Dendritic cell treated with granulocyte-macrophage colony-stimulating factor and Interleukin-4, amounts not matched to agents 40 ng/mL and 50 ng/mL, for 4 days (primary cell): Measurements from ENCODE around the gene HLA-DRB1.
A peak's percentile ranks its signal among the peaks of the same experiment; 100 is the strongest.
"Not testable (repeated sequence)": the region's sequence is repeated elsewhere in the genome, so short reads cannot be mapped to it uniquely, and the experiment has no call there.

Experiments used
- H3K27ac Mint-ChIP-seq: one replicate; pipeline ENCODE4 v1.8.0; 2022; ENCODE audit warnings: mild to moderate bottlenecking, mixed read lengths
- H3K27me3 Mint-ChIP-seq: one replicate; pipeline ENCODE4 v1.8.0; 2022; ENCODE audit warnings: mild to moderate bottlenecking, mixed read lengths
- H3K36me3 Mint-ChIP-seq: one replicate; pipeline ENCODE4 v1.8.0; 2022; ENCODE audit warnings: low read depth, mixed read lengths
- H3K4me1 Mint-ChIP-seq: one replicate; pipeline ENCODE4 v1.8.0; 2022; ENCODE audit warnings: low read depth, mixed read lengths
- H3K4me3 Mint-ChIP-seq: one replicate; pipeline ENCODE4 v1.8.0; 2022; ENCODE audit warnings: mild to moderate bottlenecking, moderate library complexity, mixed read lengths
- H3K9me3 Mint-ChIP-seq: one replicate; pipeline ENCODE4 v1.8.0; 2022; ENCODE audit warnings: mixed read lengths
- intact Hi-C: fragments of 100-400 bp; cut with micrococcal nuclease; formaldehyde crosslinking; loops from one replicate; pipeline ENCODE4 v1.15.0; 2022

The HLA-DRB1 gene

GRCh38 chr6:32589596-32590449, at the start of gene HLA-DRB1:
TSS of gene HLA-DRB1 (minus strand) at chr6:32589848. CDS start at chr6:32589742, 106 bp downstream.
- peaks cover 50% of the 10 kb centered on the region for H3K4me1 Mint-ChIP-seq
- H3K27me3 Mint-ChIP-seq = no peaks in the 10 kb centered on the region
- H3K27ac Mint-ChIP-seq = peak within 1 kb of the TSS; percentile 93
- H3K9me3 Mint-ChIP-seq = no peaks in the 10 kb centered on the region
- peaks cover 49% of the 10 kb centered on the region for H3K36me3 Mint-ChIP-seq
- peak within 1 kb of the TSS; percentile 76 for H3K4me3 Mint-ChIP-seq
- intact Hi-C loops = loop anchor here (5.0 kb wide), 1 partner anchor 153 kb away; the partner anchor contains the start of gene HLA-DRA

GRCh38 chr6:32638532-32639219, 49.0 kb upstream of the HLA-DRB1 start:
- Mint-ChIP-seq H3K27ac (peak overlapping the region; percentile 99), H3K27me3 (no peaks in the 10 kb centered on the region), H3K4me3 (peak overlapping the region; percentile 92), H3K36me3 (peaks cover 63% of the 10 kb centered on the region), H3K9me3 (no peaks in the 10 kb centered on the region), H3K4me1 (peaks cover 74% of the 10 kb centered on the region)
- intact Hi-C loops = no loop called here

DNA sequence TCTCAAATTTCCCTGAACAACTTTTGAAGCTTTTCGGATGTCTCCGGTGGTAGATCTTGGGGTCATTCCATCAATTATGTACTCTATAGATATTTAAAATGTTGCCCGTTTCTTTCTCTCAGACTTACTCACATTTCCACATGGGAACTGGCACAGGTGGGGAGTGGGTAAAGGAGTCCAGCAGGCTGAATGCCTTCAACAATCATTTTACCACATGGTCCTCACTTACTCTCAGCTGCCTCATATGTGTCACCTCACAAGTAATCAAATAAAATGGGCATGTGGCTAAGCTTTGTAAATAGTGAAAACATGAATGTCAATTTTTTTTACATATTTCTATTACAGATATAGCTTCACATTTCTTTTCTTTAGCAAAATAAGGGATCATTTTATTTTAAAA, 48.2 kb upstream of the HLA-DRB1 start:
- intact Hi-C loops = loop anchor here (1.0 to 2.0 kb wide), 2 partner anchors 15 to 34 kb away; no protein-coding TSS in a partner anchor
- peaks cover 72% of the 10 kb centered on the region for H3K4me1 Mint-ChIP-seq
- H3K36me3 Mint-ChIP-seq = peaks cover 55% of the 10 kb centered on the region
- H3K27me3 Mint-ChIP-seq = no peaks in the 10 kb centered on the region
- no peaks in the 10 kb centered on the region for H3K9me3 Mint-ChIP-seq
- peak overlapping the region; percentile 56 for H3K4me3 Mint-ChIP-seq
- peak overlapping the region; percentile 99 for H3K27ac Mint-ChIP-seq

DNA sequence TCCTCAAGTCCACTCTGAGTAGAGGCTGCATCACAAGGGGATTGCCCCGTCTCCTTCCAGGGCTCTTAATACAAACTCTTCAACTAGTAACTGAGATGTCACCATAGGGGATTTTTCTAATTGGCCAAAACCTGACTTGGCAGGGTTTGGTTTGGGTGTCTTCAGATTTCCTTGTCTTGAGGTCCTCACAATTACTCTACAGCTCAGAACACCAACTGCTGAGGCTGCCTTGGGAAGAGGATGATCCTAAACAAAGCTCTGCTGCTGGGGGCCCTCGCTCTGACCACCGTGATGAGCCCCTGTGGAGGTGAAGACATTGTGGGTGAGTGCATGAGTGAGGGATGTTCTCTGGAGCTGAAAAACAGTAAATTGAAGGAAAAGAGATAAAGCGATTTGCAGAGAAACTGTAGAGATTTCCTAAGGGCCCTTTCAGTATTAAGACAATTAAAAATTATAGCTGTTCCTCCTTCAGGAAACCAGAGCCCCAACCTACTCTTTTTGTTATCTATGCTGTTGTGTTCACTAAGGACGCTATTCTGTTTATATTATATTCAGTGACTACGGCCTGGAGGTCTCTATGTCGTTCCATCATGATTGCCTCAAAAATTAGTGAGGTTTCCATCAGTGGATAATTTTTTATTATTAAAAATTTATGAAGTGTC, 47.7 kb upstream of the HLA-DRB1 start, which contains the start of gene HLA-DQA1:
TSS of gene HLA-DQA1 (plus strand) at position 188 of the 662 bp plus-strand sequence. CDS start at position 241, 53 bp downstream.
- Mint-ChIP-seq H3K9me3 (no peaks in the 10 kb centered on the region), H3K4me1 (peaks cover 67% of the 10 kb centered on the region), H3K36me3 (peaks cover 49% of the 10 kb centered on the region), H3K4me3 (peak within 1 kb of the TSS; percentile 99), H3K27ac (peak within 1 kb of the TSS; percentile 99), H3K27me3 (no peaks in the 10 kb centered on the region)
- intact Hi-C loops = loop anchor here (1.0 to 2.0 kb wide), 2 partner anchors 15 to 33 kb away; no protein-coding TSS in a partner anchor

GRCh38 chr6:32635526-32636123, 46.0 kb upstream of the HLA-DRB1 start:
- H3K27me3 Mint-ChIP-seq = no peaks in the 10 kb centered on the region
- H3K9me3 Mint-ChIP-seq = no peaks in the 10 kb centered on the region
- intact Hi-C loops = loop anchor here (2.0 kb wide), 1 partner anchor 13 kb away; no protein-coding TSS in a partner anchor
- H3K4me1 Mint-ChIP-seq = peaks cover 49% of the 10 kb centered on the region
- H3K36me3 Mint-ChIP-seq = peaks cover 32% of the 10 kb centered on the region
- no peak overlapping the region for H3K4me3 Mint-ChIP-seq
- peak overlapping the region; percentile 99 for H3K27ac Mint-ChIP-seq

GRCh38 chr6:32629793-32630192, 40.1 kb upstream of the HLA-DRB1 start:
- intact Hi-C loops, H3K4me3 Mint-ChIP-seq, H3K9me3 Mint-ChIP-seq, H3K27me3 Mint-ChIP-seq, H3K27ac Mint-ChIP-seq, H3K36me3 Mint-ChIP-seq: not testable (repeated sequence)
- H3K4me1 Mint-ChIP-seq = peaks cover 20% of the 10 kb centered on the region

DNA sequence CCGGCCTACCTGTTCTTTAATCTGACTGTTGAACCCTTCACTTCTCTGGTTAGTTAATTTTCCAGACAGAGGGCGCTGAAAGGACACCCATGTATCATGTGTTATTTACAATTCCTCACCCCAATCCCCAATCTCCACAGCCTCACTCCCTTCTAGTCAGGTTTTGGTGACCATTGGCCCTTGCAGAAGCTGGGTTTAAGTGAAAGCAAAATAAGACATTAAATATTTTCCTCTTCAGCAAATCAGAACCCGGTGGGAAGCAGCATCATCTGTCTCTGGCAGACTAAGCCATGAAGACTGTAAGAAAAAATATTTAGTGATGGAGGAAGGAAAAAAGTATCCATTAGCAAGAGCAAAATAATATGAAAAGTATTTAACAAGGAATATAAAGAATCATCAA, 38.2 kb upstream of the HLA-DRB1 start:
- intact Hi-C loops = no loop called here
- peak overlapping the region; percentile 23 for H3K4me3 Mint-ChIP-seq
- peaks cover 5% of the 10 kb centered on the region for H3K27me3 Mint-ChIP-seq
- H3K9me3 Mint-ChIP-seq = no peaks in the 10 kb centered on the region
- peaks cover 15% of the 10 kb centered on the region for H3K4me1 Mint-ChIP-seq
- H3K27ac Mint-ChIP-seq = peak overlapping the region; percentile 80
- no peaks in the 10 kb centered on the region for H3K36me3 Mint-ChIP-seq

- peaks cover 20% of the 10 kb centered on the region for H3K4me1 Mint-ChIP-seq
- intact Hi-C loops = no loop called here
- peaks cover 5% of the 10 kb centered on the region for H3K27me3 Mint-ChIP-seq
- H3K27ac Mint-ChIP-seq = peak overlapping the region; percentile 80
- no peaks in the 10 kb centered on the region for H3K9me3 Mint-ChIP-seq
- no peaks in the 10 kb centered on the region for H3K36me3 Mint-ChIP-seq
- H3K4me3 Mint-ChIP-seq = no peak overlapping the region
These were observed 37.6 kb upstream of the HLA-DRB1 start for GRCh38 chr6:32627249-32627648.

GRCh38 chr6:32625137-32625536, 35.5 kb upstream of the HLA-DRB1 start:
- Mint-ChIP-seq H3K4me1 (peaks cover 23% of the 10 kb centered on the region), H3K27me3 (peaks cover 5% of the 10 kb centered on the region), H3K27ac (peak overlapping the region; percentile 84), H3K36me3 (no peaks in the 10 kb centered on the region), H3K9me3 (no peaks in the 10 kb centered on the region), H3K4me3 (no peak overlapping the region)
- intact Hi-C loops = no loop called here

- H3K27ac Mint-ChIP-seq = peak overlapping the region; percentile 97
- no peak overlapping the region for H3K4me3 Mint-ChIP-seq
- intact Hi-C loops = no loop called here
- H3K27me3 Mint-ChIP-seq = peaks cover 5% of the 10 kb centered on the region
- no peaks in the 10 kb centered on the region for H3K9me3 Mint-ChIP-seq
- H3K4me1 Mint-ChIP-seq = peaks cover 23% of the 10 kb centered on the region
- H3K36me3 Mint-ChIP-seq = no peaks in the 10 kb centered on the region
These were observed 34.9 kb upstream of the HLA-DRB1 start for GRCh38 chr6:32624565-32624964.

DNA sequence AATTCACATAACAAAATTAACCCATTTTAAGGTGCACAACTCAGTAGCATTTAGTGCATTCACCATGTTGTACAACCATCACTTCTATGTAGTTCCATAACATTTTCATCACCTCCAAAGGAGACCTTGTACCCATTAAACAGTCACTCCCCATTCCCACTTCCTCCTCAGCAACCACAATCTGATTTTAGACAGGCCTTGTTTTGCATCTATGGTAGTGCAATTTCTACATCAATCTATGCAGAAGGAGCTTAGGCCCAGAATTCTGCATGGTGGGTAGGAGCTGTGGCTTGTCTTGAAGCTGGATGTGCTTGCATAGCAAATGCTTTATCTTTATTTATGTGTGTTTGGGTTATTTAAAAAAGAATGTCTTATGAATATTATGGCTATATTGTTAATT, 34.0 kb upstream of the HLA-DRB1 start:
- Mint-ChIP-seq H3K4me3 (no peak overlapping the region), H3K36me3 (no peaks in the 10 kb centered on the region), H3K27ac (peak overlapping the region; percentile 97), H3K4me1 (peaks cover 23% of the 10 kb centered on the region), H3K9me3 (no peaks in the 10 kb centered on the region), H3K27me3 (peaks cover 5% of the 10 kb centered on the region)
- intact Hi-C loops = loop anchor here (2.0 kb wide), 2 partner anchors 13 to 19 kb away; partner anchors contain the start of gene HLA-DQA1

DNA sequence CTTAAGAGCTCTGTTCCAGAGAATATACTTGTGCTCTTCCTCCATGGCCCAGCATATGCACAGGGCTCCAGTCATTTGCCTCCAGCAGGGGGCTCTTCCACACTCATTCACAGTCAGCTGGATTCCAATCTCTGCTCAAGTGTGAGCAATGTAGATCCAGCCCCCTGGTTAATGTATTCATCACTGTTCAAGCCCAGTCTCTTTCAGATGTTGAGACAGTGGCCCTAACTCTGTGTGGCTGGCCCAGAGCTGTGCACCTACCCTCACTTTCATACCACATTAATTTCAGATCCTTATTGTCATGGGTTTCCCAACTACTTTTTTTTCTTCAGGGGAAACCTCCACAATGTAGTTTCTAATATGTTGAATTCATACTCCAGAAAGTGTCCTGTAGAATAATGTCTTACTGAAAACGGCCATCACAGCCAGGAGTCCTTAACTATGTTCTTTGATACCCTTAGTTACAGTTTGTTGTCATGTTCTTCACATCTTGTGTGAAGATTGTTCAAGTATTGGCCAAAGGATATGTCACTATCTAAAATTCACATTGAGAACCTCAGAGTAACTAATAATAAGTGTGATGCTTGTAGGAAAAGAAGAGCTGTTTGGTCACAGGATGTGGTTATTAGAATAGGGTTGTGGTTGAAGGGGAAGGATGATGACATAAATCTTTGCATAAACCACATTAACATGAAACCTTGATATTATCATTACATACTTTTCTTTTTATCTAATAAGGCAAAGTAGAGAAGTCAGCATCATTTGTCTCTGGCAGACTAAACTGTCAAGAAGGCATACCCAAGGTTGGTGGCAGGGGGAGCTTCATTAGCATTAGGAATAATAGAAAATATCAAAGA, 33.1 kb upstream of the HLA-DRB1 start:
- peaks cover 9% of the 10 kb centered on the region for H3K9me3 Mint-ChIP-seq
- intact Hi-C loops = loop anchor here (1.0 to 2.0 kb wide), 3 partner anchors 12 to 18 kb away; partner anchors contain the start of gene HLA-DQA1

More for the DNA sequence above, 33.1 kb upstream of the HLA-DRB1 start:
- Mint-ChIP-seq H3K36me3 (no peaks in the 10 kb centered on the region), H3K4me1 (peaks cover 23% of the 10 kb centered on the region), H3K4me3 (peak overlapping the region; percentile 57), H3K27ac (peak overlapping the region; percentile 97), H3K27me3 (peaks cover 1% of the 10 kb centered on the region)
